ENCODE measurements around the gene FASN. TPM values are rescaled to one million over a fixed set of nuclear protein-coding genes. Genes with fewer than 3 reads are reported as not detected.
A peak's percentile ranks its signal among the peaks of the same experiment; 100 is the strongest.

Gene FASN
- total RNA-seq, 2 experiments from 2014 or later: 239 to 259 TPM

DNA sequence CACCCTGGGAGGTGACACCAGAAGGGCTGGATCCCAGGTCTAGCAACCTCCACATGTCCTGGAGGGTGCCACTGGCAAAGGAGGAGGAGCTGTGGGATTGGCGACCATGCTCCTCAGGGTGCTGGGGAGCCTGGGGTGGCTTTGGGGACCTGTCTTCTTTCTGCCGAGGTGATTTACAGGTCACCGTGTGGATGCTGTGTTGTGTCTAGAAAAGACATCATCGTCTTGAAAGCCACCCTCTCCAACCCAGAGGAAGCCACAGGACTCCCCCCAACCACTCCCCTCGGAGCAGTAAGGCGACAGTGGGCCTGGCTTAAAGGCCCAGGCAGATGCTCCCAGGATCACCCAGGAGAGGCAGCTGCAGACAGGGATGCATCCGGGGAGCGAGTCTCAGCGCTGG is 29.7 kb upstream of the FASN start:
- H3K27me3 Mint-ChIP-seq: no peaks in the 10 kb centered on the region
- ATAC-seq: no peak
- peaks cover 53% of the 10 kb centered on the region for H3K4me1 Mint-ChIP-seq
- no peak overlapping the region for H3K4me3 Mint-ChIP-seq
- intact Hi-C loops (cut with DNase I, micrococcal nuclease): loop anchor here in 1 of 2 experiments (10.0 kb wide), 1 partner anchor 167 kb away; no protein-coding TSS in a partner anchor
- peak overlapping the region; percentile 98 for H3K27ac Mint-ChIP-seq
- H3K9me3 Mint-ChIP-seq (ENCODE audit: low read depth): no peaks in the 10 kb centered on the region
- CTCF ChIA-PET: interaction anchor here (0.7 to 1.4 kb wide), 2 partner anchors 97 to 168 kb away, joined by 4 to 6 read pairs; no protein-coding TSS in a partner anchor
- H3K36me3 Mint-ChIP-seq (ENCODE audit: low read depth): peaks cover 19% of the 10 kb centered on the region
- POLR2A ChIA-PET: interaction anchor here (0.6 kb wide), 1 partner anchor 9 kb away, joined by 12 read pairs; no protein-coding TSS in a partner anchor
- DNase-seq: peak; percentile 26

- no peak overlapping the region for H3K4me3 Mint-ChIP-seq
- peaks cover 20% of the 10 kb centered on the region for H3K36me3 Mint-ChIP-seq (ENCODE audit: low read depth)
- intact Hi-C loops (cut with DNase I, micrococcal nuclease): loop anchor here in 1 of 2 experiments (10.0 kb wide), 1 partner anchor 168 kb away; no protein-coding TSS in a partner anchor
- DNase-seq (no peak), ATAC-seq (peak; percentile 24)
- H3K27ac Mint-ChIP-seq: peak overlapping the region; percentile 98
- no peaks in the 10 kb centered on the region for H3K27me3 Mint-ChIP-seq
- ChIA-PET CTCF (interaction anchor here (0.6 to 1.4 kb wide), 5 partner anchors 9 to 388 kb away, joined by 3 to 6 read pairs (median 3); no protein-coding TSS in a partner anchor), POLR2A (no interaction called here)
- H3K9me3 Mint-ChIP-seq (ENCODE audit: low read depth): no peaks in the 10 kb centered on the region
- H3K4me1 Mint-ChIP-seq: peaks cover 56% of the 10 kb centered on the region
These were observed 29.2 kb upstream of the FASN start for GRCh38 chr17:82127315-82127595.

DNA sequence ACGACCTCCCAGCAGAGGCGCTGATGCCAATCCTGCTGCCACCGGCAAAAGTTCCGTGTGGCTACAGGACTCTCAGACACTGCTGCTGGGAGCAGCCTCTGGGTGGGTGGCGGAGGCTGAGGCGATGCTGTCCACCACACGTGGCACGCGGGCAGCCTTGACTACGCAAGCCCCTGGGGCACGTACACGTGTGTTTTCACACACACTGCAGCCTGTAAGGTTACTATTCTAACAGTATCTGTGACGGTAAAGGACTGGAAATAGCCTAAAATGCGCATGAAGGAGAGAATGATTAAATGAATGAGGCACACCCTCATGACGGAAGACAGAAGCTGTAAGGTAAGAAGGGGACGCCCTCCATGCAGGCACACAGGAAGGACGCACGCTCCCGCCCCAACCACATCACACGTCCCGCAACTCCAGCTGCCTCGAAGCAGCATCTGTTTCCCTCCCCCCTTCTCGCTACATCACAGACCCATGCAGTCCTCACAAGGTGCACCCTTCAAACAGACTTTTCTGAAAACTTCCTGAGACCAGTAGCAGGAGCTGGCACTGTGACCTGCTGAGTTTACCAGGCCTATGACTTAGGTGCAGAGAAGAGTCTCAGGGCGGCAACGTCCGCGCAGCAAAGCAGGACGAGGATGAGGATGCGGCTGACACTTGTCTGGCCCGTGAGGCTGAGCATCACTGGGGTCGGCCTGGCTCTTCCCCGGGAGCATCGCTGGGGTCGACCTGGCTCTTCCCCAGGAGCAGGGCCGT is 28.7 kb upstream of the FASN start:
- Mint-ChIP-seq H3K36me3 (ENCODE audit: low read depth) (peaks cover 20% of the 10 kb centered on the region), H3K27ac (peak overlapping the region; percentile 98), H3K9me3 (ENCODE audit: low read depth) (no peaks in the 10 kb centered on the region), H3K27me3 (no peaks in the 10 kb centered on the region), H3K4me3 (peak overlapping the region; percentile 72), H3K4me1 (peaks cover 61% of the 10 kb centered on the region)
- POLR2A ChIA-PET: no interaction called here
- CTCF ChIA-PET: interaction anchor here (0.6 to 1.4 kb wide), 9 partner anchors 9 to 388 kb away, joined by 3 to 7 read pairs (median 3); partner anchors contain the start of gene FASN
- ATAC-seq: peak; percentile 92
- peak; percentile 85 for DNase-seq
- intact Hi-C loops (cut with DNase I, micrococcal nuclease): loop anchor here (1.0 to 10.0 kb wide), 2 partner anchors 28 to 168 kb away; partner anchors contain the start of gene FASN (in 1 of the 2)

DNA sequence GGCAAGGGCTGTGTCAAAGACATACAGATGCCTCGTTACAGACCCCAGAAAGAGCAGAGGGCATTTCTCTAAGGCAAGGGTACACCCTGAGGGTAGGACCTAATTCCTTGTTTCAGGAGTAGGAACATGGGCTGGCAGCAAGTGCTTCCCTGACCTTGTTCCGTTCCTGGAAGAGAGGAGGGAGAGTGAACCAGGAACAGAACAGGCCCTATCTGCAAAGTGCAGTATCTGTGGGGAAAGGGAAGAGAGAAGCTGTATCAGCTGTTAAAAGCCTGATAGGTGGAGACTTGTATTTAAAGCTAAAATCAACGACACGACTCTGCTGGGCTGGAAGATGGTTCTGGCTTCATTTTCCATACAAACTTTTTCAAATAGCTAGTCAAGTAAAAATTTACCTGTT is 26.1 kb upstream of the FASN start:
- ATAC-seq (no peak), DNase-seq (no peak)
- Mint-ChIP-seq H3K4me3 (no peak overlapping the region), H3K36me3 (ENCODE audit: low read depth) (peaks cover 20% of the 10 kb centered on the region), H3K9me3 (ENCODE audit: low read depth) (no peaks in the 10 kb centered on the region), H3K4me1 (peaks cover 76% of the 10 kb centered on the region), H3K27me3 (no peaks in the 10 kb centered on the region), H3K27ac (no peak overlapping the region)
- POLR2A ChIA-PET: no interaction called here
- CTCF ChIA-PET: interaction anchor here (1.0 kb wide), 1 partner anchor 30 kb away, joined by 3 read pairs; no protein-coding TSS in a partner anchor
- intact Hi-C loops (cut with DNase I, micrococcal nuclease): loop anchor here in 1 of 2 experiments (10.0 kb wide), 1 partner anchor 171 kb away; no protein-coding TSS in a partner anchor

GRCh38 chr17:82121660-82122629 is 23.9 kb upstream of the FASN start:
- H3K27me3 Mint-ChIP-seq: no peaks in the 10 kb centered on the region
- peak overlapping the region; percentile 56 for H3K27ac Mint-ChIP-seq
- peak overlapping the region; percentile 7 for H3K4me3 Mint-ChIP-seq
- CTCF ChIA-PET: interaction anchor here (0.6 to 1.0 kb wide), 6 partner anchors 10 to 646 kb away, joined by 3 to 4 read pairs (median 3); no protein-coding TSS in a partner anchor
- ATAC-seq (no peak), DNase-seq (no peak)
- H3K4me1 Mint-ChIP-seq: peaks cover 58% of the 10 kb centered on the region
- POLR2A ChIA-PET: interaction anchor here (0.5 to 0.6 kb wide), 3 partner anchors 23 to 408 kb away, joined by 3 to 5 read pairs (median 3); no protein-coding TSS in a partner anchor
- intact Hi-C loops (cut with DNase I, micrococcal nuclease): loop anchor here in 1 of 2 experiments (10.0 kb wide), 1 partner anchor 173 kb away; no protein-coding TSS in a partner anchor
- H3K36me3 Mint-ChIP-seq (ENCODE audit: low read depth): peaks cover 20% of the 10 kb centered on the region
- H3K9me3 Mint-ChIP-seq (ENCODE audit: low read depth): no peaks in the 10 kb centered on the region

GRCh38 chr17:82121246-82121645 is 23.2 kb upstream of the FASN start:
- Mint-ChIP-seq H3K27ac (peak overlapping the region; percentile 56), H3K27me3 (no peaks in the 10 kb centered on the region), H3K36me3 (ENCODE audit: low read depth) (peaks cover 14% of the 10 kb centered on the region), H3K4me3 (no peak overlapping the region), H3K4me1 (peaks cover 51% of the 10 kb centered on the region), H3K9me3 (ENCODE audit: low read depth) (no peaks in the 10 kb centered on the region)
- DNase-seq: no peak
- ChIA-PET CTCF (interaction anchor here (0.8 to 1.9 kb wide), 2 partner anchors 84 to 176 kb away, joined by 3 to 6 read pairs; partner anchors contain the start of gene DCXR), POLR2A (interaction anchor here (0.5 to 0.6 kb wide), 2 partner anchors 170 to 409 kb away, joined by 3 read pairs; no protein-coding TSS in a partner anchor)
- intact Hi-C loops (cut with DNase I, micrococcal nuclease): loop anchor here in 1 of 2 experiments (10.0 kb wide), 1 partner anchor 174 kb away; no protein-coding TSS in a partner anchor
- ATAC-seq: no peak

- Mint-ChIP-seq H3K27me3 (no peaks in the 10 kb centered on the region), H3K9me3 (ENCODE audit: low read depth) (no peaks in the 10 kb centered on the region), H3K27ac (peak overlapping the region; percentile 82), H3K4me3 (no peak overlapping the region), H3K4me1 (peaks cover 43% of the 10 kb centered on the region), H3K36me3 (ENCODE audit: low read depth) (peaks cover 12% of the 10 kb centered on the region)
- DNase-seq (peak; percentile 68), ATAC-seq (peak; percentile 96)
- ChIA-PET CTCF (interaction anchor here (1.9 kb wide), 1 partner anchor 83 kb away, joined by 6 read pairs; the partner anchor contains the start of gene DCXR), POLR2A (interaction anchor here (1.4 kb wide), 1 partner anchor 14 kb away, joined by 3 read pairs; no protein-coding TSS in a partner anchor)
- intact Hi-C loops (cut with DNase I, micrococcal nuclease): loop anchor here in 1 of 2 experiments (10.0 kb wide), 1 partner anchor 175 kb away; no protein-coding TSS in a partner anchor
These were observed 22.1 kb upstream of the FASN start for GRCh38 chr17:82120148-82120547.

DNA sequence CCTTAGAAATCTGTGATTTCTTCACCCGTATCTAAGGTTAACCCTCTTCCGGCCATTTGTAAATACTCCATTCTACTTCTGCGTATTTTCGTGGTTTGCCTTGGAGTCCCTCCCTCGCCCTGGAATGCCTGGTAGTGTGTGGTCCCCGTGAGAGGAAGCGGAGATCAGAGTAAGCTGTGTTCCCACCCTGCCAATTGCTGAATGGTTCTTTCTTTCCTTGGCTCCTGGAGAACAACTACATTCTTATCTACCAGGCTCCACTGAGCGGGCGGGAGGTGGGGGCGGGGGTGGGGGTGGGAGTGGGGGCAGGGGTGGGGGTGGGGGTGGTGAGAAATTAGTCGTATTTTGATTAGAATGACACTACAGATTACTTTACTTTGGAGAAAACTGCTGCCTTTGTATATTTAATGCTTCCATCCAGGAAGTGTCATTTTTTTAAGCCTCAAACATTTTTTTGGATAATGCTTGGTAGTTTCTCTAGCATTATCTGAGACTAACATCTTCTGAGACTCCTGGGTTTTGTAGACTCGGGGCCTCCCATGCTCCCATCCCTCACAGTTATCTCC is 20.9 kb upstream of the FASN start:
- no peak for DNase-seq
- ATAC-seq: no peak
- Mint-ChIP-seq H3K4me1 (peaks cover 32% of the 10 kb centered on the region), H3K36me3 (ENCODE audit: low read depth) (peaks cover 6% of the 10 kb centered on the region), H3K27ac (peak overlapping the region; percentile 67), H3K9me3 (ENCODE audit: low read depth) (no peaks in the 10 kb centered on the region), H3K27me3 (no peaks in the 10 kb centered on the region), H3K4me3 (no peak overlapping the region)
- POLR2A ChIA-PET: no interaction called here
- intact Hi-C loops (cut with DNase I, micrococcal nuclease): no loop called here
- CTCF ChIA-PET: no interaction called here

DNA sequence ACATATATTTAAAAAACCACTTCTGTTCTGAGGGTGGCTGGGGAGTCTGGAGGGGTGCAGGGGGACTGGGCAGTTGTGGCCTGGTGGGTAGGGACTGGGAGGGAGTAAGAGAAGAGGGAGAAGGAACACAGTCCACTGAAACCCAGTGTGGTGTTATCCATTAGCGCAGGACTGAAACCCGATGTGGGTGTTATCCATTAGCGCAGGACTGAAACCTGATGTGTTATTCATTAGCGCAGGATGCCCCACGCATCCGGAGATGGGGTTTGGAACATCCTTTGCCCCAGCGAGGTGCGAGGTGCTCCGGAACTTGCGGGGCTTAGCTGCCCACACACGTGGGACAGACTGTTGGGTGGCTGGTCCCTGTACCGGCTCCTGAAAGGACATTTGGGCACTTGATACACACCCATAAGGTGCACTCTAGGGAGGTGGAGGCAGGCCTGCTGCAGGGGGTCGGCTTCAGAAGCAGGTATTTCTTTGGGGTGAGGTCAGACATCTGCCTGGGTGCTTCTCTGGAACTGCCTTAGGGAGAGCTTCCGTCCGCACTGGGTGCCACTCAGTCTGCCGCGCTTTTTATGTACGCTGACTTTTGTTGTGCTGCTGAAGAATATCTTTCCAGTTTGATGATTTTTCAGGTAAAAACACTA is 20.3 kb upstream of the FASN start:
- H3K27ac Mint-ChIP-seq: peak overlapping the region; percentile 51
- CTCF ChIA-PET: interaction anchor here (0.6 to 1.0 kb wide), 2 partner anchors 8 to 469 kb away, joined by 3 read pairs; no protein-coding TSS in a partner anchor
- POLR2A ChIA-PET: no interaction called here
- no peaks in the 10 kb centered on the region for H3K27me3 Mint-ChIP-seq
- intact Hi-C loops (cut with DNase I, micrococcal nuclease): no loop called here
- no peaks in the 10 kb centered on the region for H3K9me3 Mint-ChIP-seq (ENCODE audit: low read depth)
- DNase-seq (no peak), ATAC-seq (no peak)
- peaks cover 29% of the 10 kb centered on the region for H3K4me1 Mint-ChIP-seq
- peaks cover 3% of the 10 kb centered on the region for H3K36me3 Mint-ChIP-seq (ENCODE audit: low read depth)
- H3K4me3 Mint-ChIP-seq: no peak overlapping the region

Data from activated CD4-positive, alpha-beta T cell treated with anti-CD3 and anti-CD28 coated beads for 36 hours (primary cell).